ENCODE results near the gene VPS37C. TPM values are rescaled to one million over a fixed set of nuclear protein-coding genes. Genes with fewer than 3 reads are reported as not detected.
"Not testable (repeated sequence)": the region's sequence is repeated elsewhere in the genome, so short reads cannot be mapped to it uniquely, and the experiment has no call there.

The VPS37C gene
- 20.4 TPM for polyA plus RNA-seq (2013, experiment 1 of 2; ENCODE audit: insufficient read length)
- 20.2 TPM for polyA plus RNA-seq (2013, experiment 2 of 2; ENCODE audit: insufficient read length)

- DNase-seq, result peak; percentile 89
Measured at GRCh38 chr11:61161190-61162091, at the start of gene VPS37C. VPS37C (minus strand) TSS chr11:61161426; CDS start chr11:61138829, 22,597 bp downstream.

DNA sequence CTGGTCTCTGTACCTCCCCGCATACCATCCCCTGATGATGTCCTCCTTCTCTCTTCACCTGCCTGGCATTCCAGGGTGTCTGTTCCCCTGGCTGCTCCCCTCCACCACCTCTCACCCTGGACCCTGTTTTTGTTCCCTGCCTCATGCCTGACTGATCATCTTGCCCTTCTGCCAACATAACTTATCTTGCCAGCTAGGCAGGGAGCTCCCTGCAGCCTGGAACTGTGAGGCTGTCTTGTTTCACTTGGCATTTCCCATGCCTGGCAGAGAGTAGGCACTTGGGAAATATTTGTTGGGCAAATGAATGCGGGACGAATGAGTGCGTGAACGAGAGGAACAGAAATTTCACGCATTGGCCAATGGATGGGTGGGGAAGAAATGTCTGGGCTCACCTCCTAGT, 49.4 kb upstream of the VPS37C start:
- DNase-seq, result not testable (repeated sequence)

DNA sequence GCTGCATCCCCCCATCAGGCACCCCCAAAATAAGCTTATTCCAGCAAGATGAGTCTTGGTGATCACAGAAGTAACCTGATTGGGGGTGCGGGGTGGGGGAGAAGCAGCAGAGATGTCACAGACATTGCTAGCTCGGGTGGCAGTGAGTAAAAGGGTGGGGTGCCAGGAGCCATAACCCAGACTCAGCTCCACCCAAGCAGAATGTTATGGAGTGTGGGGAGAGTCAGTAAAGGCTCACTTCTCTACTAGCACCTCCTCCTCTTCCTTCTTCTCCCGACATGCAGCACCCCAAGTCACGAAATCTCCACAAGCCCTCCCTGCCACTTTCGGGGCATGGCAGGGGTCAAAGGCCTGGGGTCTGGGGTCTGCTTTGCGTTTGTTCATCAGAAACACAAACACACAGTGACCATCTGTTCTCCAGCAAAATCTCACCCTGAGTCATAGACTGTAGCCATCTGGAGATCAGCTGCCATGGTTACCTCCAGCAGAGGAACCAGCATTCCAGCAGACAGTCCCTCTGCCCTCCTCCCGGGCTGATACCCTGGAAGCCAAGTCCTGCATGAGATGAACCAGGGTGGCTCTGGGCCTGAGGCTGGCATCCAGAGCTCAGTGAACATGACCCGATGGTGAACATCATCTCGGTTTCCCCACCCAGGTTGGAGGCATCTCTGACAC, 46.5 kb upstream of the VPS37C start:
- DNase-seq, result not testable (repeated sequence)

- DNase-seq, result not testable (repeated sequence)
Measured at GRCh38 chr11:61204502-61205059, 43.4 kb upstream of the VPS37C start.

DNA sequence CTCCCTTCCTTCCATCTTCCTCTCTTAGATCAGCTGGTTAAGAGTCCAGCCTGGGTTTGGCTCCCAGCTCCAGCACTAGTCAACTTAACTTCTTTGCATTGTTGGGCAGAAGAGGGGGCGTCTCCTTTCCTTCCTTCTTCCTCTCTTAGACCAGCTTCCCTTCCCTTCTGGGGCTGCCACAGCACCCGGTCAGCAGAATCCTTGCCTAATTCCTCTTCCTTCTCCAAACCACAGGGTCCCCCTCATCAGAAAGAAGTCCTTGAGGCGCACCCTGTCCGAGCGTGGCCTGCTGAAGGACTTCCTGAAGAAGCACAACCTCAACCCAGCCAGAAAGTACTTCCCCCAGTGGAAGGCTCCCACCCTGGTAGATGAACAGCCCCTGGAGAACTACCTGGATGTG, 42.6 kb upstream of the VPS37C start:
- not testable (repeated sequence) for DNase-seq

GRCh38 chr11:61202950-61203746, 41.9 kb upstream of the VPS37C start, which contains the start of gene PGA3:
PGA3 (plus strand) TSS chr11:61203515; CDS start chr11:61203565, 50 bp downstream.
- not testable (repeated sequence) for DNase-seq

GRCh38 chr11:61201476-61201875, 40.2 kb upstream of the VPS37C start:
- no peak for DNase-seq

GRCh38 chr11:61198948-61199523, 37.8 kb upstream of the VPS37C start:
- no peak for DNase-seq

DNA sequence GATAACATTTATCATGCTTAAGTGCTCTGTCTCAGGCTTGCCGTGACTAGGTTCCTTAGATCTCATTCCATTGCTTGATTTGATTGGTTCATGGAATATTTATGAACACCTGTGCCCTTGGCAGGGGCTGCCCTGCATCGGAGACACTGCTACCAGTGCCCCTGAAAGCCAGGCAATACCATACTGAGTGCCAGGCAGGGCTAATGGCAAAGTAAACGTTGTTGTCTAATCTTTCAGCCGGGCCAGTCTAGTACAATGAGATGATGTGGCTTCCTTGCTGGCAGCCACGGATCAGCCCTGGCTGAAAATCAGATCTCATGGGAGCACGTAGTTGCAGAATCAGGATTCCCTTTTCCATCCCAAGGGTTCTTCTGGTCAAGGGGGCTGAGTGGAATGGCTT, 37.1 kb upstream of the VPS37C start:
- no peak for DNase-seq

DNA sequence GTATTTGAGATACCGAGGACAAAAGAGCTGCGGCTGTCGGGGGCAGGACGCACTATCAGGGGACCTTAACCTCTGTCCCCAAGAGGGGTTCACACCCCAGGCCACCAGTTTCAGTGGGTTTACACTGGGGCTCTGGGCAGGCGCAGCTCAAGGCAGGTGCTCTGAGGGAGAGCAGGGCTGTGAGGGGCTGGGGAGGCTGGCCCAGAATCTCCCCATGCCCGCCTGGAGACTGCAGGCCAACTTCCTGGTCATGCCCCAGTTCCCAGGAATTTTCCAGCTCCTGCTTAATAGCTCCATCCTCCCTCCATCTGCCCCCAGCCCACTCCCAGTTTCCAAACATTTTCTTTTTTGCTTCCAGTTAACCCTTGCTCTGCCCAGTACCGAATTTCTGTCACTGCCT, 34.5 kb upstream of the VPS37C start:
- DNase-seq, result no peak

GRCh38 chr11:61194981-61195695, 33.9 kb upstream of the VPS37C start:
- DNase-seq, result no peak

- no peak for DNase-seq
Measured at GRCh38 chr11:61194169-61194671, 33.0 kb upstream of the VPS37C start.

DNA sequence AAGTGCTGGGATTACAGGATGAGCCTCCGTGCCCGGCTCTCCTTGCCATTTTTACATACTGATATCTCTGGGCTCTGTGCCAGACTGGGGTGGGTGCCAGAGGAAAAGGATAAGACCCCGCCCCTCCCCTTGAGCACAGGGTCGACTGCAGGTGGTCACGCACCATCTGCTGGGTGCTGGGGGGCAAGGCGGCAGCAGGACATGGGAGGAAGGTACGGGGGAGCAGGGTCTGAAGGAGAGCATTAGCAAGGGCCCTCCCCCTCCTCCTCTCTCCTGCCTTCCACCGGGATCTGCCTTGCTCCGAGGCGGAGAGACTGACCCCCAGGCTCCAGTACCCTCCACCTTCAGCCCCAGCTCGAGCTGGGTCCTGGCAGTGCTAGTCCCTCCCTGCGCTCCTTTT, 32.4 kb upstream of the VPS37C start:
- no peak for DNase-seq

- no peak for DNase-seq
Measured at GRCh38 chr11:61189933-61190332, 28.7 kb upstream of the VPS37C start.

GRCh38 chr11:61187505-61188130, 26.4 kb upstream of the VPS37C start:
- DNase-seq, result peak; percentile 76

- DNase-seq, result no peak
Measured at GRCh38 chr11:61186504-61186903, 25.3 kb upstream of the VPS37C start.

DNA sequence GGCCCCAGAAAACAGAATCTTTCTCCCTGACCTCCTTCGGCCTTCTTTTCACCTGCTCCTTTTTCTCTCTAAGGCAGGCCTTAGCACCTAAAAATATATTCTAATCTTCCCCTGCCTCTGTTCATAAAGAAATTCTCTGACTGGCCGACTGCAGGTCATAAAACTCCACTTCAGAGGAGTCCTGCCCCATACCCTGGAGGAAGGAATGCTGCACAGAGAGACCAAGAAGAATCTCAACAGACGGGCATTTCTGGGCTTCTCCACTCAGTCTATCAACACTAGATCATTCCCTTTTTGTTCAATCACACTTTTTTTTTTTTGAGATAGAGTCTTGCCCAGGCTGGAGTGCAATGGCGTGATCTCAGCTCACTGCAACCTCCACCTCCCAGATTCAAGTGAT, 22.4 kb upstream of the VPS37C start:
- no peak for DNase-seq

- no peak for DNase-seq
Measured at GRCh38 chr11:61181489-61181888, 20.3 kb upstream of the VPS37C start.

DNA sequence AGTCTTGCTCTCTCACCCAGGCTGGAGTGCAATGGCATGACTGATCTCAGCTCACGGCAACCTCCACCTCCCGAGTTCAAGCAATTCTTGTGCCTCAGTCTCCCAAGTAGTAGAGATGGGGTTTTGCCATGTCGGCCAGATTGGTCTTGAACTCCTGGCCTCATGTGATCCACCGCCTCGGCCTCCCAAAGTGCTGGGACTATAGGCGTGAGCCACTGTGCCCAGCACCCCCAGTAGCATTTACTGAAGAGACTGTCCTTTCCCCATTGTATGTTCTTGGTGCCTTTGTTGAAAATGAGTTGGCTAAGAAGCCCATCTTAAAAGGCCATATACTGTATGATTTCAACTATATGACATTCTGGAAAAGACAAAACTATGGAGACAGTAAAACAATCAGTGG, 19.0 kb upstream of the VPS37C start:
- not testable (repeated sequence) for DNase-seq

DNA sequence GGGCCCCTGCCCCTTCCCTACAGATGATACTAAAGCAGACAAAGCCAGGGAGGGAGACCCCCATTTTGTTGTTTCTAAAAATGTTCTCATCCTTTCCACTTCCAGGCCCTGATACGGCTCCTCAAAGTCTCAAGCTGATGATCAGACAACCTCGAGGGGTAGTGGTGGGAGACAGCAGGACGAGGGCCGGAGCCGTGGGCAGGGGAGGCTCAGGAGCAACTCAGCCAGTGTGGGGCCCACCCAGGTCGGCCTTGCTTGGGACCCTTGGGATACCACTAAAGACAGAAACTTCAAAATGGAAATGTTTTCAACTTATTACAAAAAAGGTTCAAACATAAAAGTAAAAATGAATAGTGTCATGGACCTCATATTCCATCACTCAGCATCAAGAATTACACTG, 15.2 kb upstream of the VPS37C start:
- DNase-seq, result no peak

GRCh38 chr11:61174949-61175348, 13.7 kb upstream of the VPS37C start:
- no peak for DNase-seq
